RKO (cell line): ENCODE measurements around the gene ARSA.
"Not testable (repeated sequence)": the region's sequence is repeated elsewhere in the genome, so short reads cannot be mapped to it uniquely, and the experiment has no call there.

Experiments used
- DNase-seq: peaks from one replicate; pipeline ENCODE4 v3.0.0-alpha.2; 2016; ENCODE audit warnings: low spot score

Gene ARSA

GRCh38 chr22:50621948-50622722, 5.8 kb downstream of the ARSA start:
- no peak for DNase-seq

- no peak for DNase-seq
Observed at GRCh38 chr22:50621356-50621880, 6.5 kb downstream of the ARSA start.

- DNase-seq = no peak
Observed at GRCh38 chr22:50620593-50621355, 7.2 kb downstream of the ARSA start.

- not testable (repeated sequence) for DNase-seq
Observed at GRCh38 chr22:50614296-50614695, 13.7 kb downstream of the ARSA start.

- no peak for DNase-seq
Observed at GRCh38 chr22:50613291-50613981, 14.5 kb downstream of the ARSA start.

- no peak for DNase-seq
Observed at GRCh38 chr22:50612528-50613221, 15.3 kb downstream of the ARSA start.

- DNase-seq = no peak
Observed at GRCh38 chr22:50612168-50612527, 15.8 kb downstream of the ARSA start.

DNA sequence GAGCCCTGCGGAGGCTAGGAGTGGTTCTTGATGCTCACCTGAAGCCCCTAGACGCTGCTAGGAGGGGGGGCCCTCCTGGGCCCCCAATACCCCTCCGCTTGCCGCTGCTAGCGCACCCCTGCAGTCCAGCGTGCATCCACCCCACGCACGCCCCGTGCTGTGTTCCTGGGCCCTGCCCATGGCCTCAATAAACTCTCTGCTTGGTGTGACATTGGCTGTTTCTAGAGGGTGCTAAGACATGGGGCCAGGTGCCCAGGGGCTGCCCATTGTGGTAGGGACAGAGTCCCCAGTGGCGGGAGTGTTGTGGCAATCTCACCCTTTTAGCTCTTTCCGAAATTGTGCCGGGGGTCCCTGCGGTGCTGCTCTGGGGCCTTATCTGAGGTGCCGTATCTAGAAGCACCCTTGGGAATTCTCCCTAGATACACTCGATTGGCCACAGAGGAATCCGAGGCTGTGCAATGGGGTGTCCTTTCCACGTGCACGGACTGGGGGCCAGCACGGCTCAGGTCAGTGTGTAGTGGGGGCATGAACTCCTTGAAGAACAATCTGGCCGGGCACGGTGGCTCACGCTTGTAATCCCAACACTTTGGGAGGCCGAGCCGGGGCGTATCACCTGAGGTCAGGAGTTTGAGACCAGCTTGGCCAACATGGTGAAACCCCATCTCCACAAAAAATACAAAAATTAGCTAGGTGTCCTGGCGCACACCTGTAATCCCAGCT, 16.5 kb downstream of the ARSA start:
- DNase-seq = no peak

DNA sequence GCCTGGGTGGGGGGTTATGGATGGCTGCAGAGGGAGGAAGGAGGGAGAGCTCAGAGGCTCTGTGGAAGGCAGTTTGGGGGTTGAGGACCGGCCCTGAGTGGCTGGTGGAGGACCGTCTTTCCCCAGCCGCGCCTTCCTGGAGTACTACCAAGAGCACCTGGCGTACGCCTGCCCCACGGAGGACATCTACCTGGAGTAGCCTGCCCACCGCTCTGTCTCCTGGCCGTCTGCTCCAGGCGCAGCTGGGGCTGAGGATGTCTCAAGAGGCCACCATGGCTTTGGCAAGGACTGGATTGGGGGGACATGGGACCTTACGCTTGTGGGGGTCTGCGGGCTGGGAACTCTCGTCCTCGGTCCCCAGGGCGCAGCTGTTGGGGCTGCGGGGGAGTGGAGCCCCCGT, 17.4 kb downstream of the ARSA start:
- DNase-seq = no peak

DNA sequence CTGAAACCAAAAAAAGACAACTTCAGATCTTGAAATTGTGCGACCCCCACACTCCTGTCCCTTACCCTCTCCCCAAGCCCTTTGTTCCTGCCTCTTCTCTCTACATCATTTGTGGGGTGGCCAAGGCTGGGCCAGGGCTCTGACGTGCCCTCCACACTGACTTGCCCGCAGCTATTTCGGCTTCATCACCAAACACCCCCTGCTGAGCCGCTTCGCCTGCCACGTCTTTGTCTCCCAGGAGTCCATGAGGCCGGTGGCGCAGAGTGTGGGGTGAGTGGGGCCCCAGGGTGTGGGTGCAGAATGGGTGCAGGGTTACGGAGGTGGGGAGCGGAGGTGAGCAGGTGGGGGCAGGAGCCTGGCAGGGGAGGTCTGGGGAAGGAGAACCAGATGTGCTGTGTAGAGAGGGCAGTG, 17.9 kb downstream of the ARSA start:
- DNase-seq = no peak

- no peak for DNase-seq
Observed at GRCh38 chr22:50609599-50609998, 18.4 kb downstream of the ARSA start.

- no peak for DNase-seq
Observed at GRCh38 chr22:50608996-50609395, 19.0 kb downstream of the ARSA start.

DNA sequence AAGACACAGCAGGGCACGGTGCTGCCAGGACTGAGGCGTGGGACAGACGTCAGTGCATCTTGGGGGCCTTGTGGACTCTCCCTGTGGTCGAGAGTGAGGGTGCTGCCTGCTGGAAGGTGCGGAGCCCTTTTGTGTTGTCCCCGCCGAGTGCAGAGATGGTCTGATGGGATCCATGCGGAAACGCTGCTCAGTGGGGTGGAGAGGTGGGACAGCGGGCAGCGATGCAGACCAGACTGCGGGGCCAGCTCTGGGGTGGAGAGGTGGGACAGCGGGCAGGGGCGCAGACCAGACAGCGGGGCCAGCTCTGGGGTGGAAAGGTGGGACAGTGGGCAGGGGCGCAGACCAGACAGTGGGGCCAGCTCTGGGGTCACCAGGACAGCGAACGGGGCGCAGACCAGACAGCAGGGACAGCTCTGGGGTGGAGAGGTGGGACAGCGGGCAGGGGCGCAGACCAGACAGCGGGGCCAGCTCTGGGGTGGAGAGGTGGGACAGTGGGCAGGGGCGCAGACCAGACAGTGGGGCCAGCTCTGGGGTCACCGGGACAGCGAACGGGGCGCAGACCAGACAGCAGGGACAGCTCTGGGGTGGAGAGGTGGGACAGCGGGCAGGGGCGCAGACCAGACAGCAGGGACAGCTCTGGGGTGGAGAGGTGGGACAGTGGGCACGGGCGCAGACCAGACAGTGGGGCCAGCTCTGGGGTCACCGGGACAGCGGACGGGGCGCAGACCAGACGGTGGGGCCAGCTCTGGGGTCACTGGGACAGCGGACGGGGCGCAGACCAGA, 19.7 kb downstream of the ARSA start:
- DNase-seq = not testable (repeated sequence)

DNA sequence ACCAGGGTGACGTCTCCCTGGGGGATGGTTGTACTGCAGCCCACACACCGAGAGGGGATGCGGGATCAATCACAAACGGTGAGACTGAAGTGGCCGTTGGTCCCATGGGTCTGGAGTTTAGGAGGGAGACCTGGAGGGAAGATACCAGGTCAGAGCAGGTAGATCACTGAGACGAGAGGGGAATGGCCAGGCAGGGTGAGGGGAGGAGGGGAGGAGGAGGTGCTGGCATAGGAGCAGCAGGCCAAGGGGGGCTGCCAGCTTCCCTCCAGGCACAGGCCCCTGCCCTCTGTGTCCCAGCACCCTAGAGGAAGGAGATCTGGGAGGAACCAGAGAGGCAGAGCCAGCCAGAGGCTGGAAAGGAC, 20.3 kb downstream of the ARSA start:
- no peak for DNase-seq

- no peak for DNase-seq
Observed at GRCh38 chr22:50606946-50607658, 20.9 kb downstream of the ARSA start.

DNA sequence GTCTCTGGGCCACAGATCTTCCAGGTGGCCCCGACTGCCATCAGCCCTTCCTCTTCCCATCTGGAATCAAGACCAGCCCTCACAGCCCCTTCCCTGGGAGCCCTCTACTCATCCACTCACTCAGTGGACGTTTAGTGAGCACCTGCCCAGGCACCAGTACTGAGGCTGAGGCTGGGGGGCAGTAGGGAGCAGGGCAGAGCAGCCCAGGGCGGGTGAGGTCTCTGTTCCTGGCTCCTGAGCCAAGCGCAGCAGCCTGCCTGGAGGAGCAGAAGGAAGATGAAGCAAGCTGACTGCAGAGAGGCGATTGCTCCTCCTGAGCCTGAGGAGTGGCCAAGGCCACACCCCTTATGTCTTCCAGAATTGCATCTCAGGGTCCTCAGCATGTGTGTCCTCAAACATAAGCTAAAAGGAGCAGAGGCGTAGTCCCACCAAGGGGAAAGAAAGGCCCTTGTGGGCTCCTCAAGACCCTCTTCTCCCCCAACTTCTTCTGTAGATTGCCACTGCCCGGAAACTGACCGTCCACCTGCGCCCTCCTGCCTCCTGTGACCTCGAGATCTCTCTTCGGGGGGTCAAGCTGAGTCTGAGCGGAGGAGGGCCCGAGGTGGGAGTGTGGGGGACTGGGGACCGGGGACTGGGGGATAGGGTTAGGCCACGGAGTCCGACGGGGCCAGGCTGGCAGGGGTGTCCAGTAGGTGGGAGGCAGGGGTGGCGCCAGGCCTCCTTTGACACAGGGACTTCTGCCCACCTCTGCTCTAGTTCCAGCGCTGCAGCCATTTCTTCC, 21.6 kb downstream of the ARSA start:
- no peak for DNase-seq

DNA sequence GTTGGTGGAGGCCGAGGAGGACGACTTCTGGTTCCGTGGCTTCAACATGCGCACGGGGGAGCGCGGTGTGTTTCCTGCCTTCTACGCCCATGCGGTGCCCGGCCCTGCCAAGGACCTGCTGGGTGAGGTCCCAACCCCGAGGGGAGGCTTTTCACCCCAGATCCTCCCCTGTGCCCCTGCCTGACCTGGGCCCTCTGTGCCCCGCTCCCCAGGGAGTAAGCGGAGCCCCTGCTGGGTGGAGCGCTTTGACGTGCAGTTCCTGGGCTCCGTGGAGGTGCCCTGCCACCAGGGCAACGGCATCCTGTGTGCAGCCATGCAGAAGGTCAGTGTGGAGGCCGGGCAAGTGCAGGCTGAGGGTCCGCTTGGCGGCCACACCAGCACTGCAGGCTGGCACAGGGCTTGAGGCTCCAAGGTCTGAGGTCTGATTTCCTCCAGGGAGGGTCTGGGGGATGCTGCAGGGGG, 22.3 kb downstream of the ARSA start:
- DNase-seq = no peak

DNA sequence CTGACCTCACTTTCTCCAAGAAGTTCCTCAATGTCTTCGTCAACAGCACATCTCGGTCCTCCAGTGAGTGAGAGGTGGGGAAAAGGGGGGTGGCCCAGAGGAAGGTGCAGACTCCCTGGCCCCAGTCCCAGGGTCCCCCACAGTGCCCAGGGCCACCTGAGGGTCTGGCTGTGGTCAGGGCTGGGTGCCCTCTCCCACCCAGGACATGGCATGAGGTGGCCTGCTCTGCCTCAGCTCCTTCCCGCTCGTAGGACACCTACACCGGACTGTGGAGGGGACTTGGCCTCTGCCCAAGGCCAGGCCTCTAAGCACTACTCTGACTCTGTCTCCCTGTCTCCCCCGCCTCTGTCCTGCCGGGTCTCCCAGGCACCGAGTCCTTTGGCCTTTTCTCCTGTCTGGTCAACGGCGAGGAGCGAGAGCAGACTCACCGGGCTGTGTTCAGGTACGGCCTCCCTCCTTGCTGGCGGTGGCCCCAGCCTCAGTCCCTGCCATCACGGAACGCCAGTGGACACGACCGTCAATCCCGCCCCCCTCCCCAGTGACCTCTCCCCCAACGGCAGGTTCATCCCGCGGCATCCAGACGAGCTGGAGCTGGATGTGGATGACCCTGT, 22.8 kb downstream of the ARSA start:
- no peak for DNase-seq
